RWPE2 (cell line): ENCODE results near the gene UTP25.
"Not testable (repeated sequence)": the region's sequence is repeated elsewhere in the genome, so short reads cannot be mapped to it uniquely, and the experiment has no call there.

Experiments
- ATAC-seq: fragments of 200-7000 bp; cut with Tn5 transposase; 3 replicates; pipeline ENCODE4 v1.9.1; 2021; ENCODE audit warnings: low read depth
- DNase-seq: peaks from one replicate; pipeline ENCODE4 v3.0.0-alpha.2; 2020; ENCODE audit warnings: low spot score
- H3K27ac ChIP-seq: fragments of 450-650 bp; 2 replicates; pipeline ENCODE4 v1.5.1; 2017; ENCODE audit warnings: mild to moderate bottlenecking; ENCODE audit not compliant: poor library complexity, severe bottlenecking
- H3K27me3 ChIP-seq: fragments of 250-450 bp; sonication (Bioruptor Pico); 2 replicates; pipeline ENCODE4 v1.5.1; 2021; ENCODE audit warnings: mild to moderate bottlenecking, moderate library complexity; ENCODE audit not compliant: insufficient read depth, poor library complexity, severe bottlenecking
- H3K36me3 ChIP-seq: fragments of 250-450 bp; sonication (Bioruptor Pico); 2 replicates; pipeline ENCODE4 v1.5.1; 2020; ENCODE audit warnings: low read depth, mild to moderate bottlenecking, moderate library complexity
- H3K4me1 ChIP-seq: fragments of 250-450 bp; sonication (Bioruptor Pico); 2 replicates; pipeline ENCODE4 v1.5.1; 2021; ENCODE audit warnings: mild to moderate bottlenecking, moderate library complexity; ENCODE audit not compliant: insufficient read depth, poor library complexity, severe bottlenecking
- H3K4me3 ChIP-seq: fragments of 250-450 bp; sonication (Bioruptor Pico); 2 replicates; pipeline ENCODE4 v1.5.1; 2021; ENCODE audit warnings: mild to moderate bottlenecking, moderate library complexity; ENCODE audit not compliant: severe bottlenecking
- H3K9me3 ChIP-seq: fragments of 250-450 bp; sonication (Bioruptor Pico); 2 replicates; pipeline ENCODE4 v1.5.1; 2021; ENCODE audit warnings: mild to moderate bottlenecking, moderate library complexity; ENCODE audit not compliant: severe bottlenecking
- TF ChIP-seq, protein P1 (sequence below): fragments of 450-650 bp; IDR thresholded peaks from one replicate; pipeline ENCODE4 v1.5.1; 2017; ENCODE audit warnings: mild to moderate bottlenecking, moderate library complexity; ENCODE audit not compliant: poor library complexity, severe bottlenecking

Gene UTP25

DNA sequence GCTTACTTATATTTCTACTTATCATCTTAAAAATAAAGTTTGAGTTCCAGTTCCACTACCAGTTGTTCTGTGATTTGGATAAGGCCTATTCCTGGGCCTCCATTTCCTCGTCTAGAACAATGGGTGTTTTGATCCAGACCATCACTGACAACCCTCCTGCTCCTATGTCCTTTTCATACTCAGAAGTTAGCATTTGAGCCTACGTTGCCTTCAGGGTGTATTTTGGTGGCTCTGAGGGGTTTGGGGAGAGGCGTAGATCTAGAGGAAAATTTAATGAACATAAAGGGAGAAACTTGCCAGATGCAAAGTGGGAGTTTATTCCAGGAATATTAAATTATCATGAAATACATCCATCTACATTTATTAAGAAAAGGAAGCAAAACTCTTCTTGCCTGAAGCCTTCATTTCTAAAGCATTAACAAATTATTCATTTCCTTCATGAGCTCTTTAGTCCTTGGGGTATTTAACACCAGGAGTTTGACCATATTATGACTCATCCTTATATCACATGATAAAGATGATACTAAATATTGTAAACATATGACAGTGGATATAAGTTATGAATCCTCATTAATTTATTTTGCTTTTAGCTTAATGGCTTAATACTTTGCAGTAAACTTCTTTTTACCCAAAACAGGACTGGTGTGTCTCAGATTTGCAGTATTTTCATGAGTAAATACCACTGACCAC is 63.0 kb downstream of the UTP25 start:
- ATAC-seq (peak; percentile 50; the same call in 1 of the 3 replicates), DNase-seq (no peak)
- no peaks in the 10 kb centered on the region for H3K27me3 ChIP-seq
- no peaks in the 10 kb centered on the region for H3K9me3 ChIP-seq
- H3K4me1 ChIP-seq, result peaks cover 15% of the 10 kb centered on the region
- TF ChIP-seq, protein P1, sequence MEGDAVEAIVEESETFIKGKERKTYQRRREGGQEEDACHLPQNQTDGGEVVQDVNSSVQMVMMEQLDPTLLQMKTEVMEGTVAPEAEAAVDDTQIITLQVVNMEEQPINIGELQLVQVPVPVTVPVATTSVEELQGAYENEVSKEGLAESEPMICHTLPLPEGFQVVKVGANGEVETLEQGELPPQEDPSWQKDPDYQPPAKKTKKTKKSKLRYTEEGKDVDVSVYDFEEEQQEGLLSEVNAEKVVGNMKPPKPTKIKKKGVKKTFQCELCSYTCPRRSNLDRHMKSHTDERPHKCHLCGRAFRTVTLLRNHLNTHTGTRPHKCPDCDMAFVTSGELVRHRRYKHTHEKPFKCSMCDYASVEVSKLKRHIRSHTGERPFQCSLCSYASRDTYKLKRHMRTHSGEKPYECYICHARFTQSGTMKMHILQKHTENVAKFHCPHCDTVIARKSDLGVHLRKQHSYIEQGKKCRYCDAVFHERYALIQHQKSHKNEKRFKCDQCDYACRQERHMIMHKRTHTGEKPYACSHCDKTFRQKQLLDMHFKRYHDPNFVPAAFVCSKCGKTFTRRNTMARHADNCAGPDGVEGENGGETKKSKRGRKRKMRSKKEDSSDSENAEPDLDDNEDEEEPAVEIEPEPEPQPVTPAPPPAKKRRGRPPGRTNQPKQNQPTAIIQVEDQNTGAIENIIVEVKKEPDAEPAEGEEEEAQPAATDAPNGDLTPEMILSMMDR, result no peak
- H3K36me3 ChIP-seq, result no peaks in the 10 kb centered on the region
- H3K27ac ChIP-seq, result peak overlapping the region; percentile 58
- H3K4me3 ChIP-seq, result no peak overlapping the region

DNA sequence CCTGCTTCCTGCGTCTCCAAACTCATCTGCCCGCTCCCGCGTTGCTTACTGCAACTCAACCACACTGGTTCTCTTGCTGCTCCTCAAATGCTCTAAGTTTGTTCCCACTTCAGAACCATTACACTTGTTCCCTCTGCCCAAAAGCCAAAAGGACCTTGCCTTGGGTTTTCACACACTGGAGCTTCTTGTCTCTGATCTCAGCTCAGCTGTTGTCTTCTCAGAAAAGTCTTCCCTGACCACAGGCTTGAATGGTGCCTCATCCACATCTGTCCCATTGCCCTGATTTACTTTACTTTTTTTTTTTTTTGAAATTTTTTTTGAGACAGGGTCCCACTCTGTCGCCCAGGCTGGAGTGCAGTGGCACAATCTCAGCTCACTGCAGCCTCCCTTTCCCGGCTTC is 66.0 kb downstream of the UTP25 start:
- TF ChIP-seq, protein P1, result no peak
- H3K4me3 ChIP-seq, result no peak overlapping the region
- H3K4me1 ChIP-seq, result peaks cover 23% of the 10 kb centered on the region

DNA sequence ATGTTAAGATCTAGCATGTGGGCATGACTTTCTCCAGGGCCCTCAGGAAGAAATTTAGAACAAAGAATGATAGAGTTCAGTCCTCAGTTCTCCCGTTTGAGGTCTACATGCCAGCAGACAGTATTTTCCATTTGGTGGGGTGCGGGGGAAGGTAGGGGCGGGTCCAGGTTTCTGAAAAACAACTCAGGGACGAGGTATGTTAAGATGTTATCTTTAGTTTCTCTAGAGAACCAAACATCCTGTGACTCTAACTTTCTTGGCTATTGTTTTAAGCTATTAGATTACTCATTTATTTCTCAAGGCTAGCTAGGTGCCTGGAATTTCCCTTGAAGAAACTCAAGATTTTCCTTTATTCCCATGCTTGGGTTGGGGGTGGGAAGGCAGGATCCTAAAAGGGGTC is 67.9 kb downstream of the UTP25 start:
- no peaks in the 10 kb centered on the region for H3K27me3 ChIP-seq
- no peaks in the 10 kb centered on the region for H3K36me3 ChIP-seq
- peaks cover 23% of the 10 kb centered on the region for H3K4me1 ChIP-seq
- no peaks in the 10 kb centered on the region for H3K9me3 ChIP-seq
- H3K27ac ChIP-seq, result peak overlapping the region; percentile 86
- ATAC-seq, result peak; percentile 80
- H3K4me3 ChIP-seq, result no peak overlapping the region
- DNase-seq, result no peak
- TF ChIP-seq, protein P1, result no peak

More for the DNA sequence above, 66.0 kb downstream of the UTP25 start:
- Histone ChIP-seq H3K27ac (no peak overlapping the region), H3K27me3 (no peaks in the 10 kb centered on the region), H3K9me3 (no peaks in the 10 kb centered on the region), H3K36me3 (no peaks in the 10 kb centered on the region)
- no peak for ATAC-seq
- DNase-seq, result no peak

DNA sequence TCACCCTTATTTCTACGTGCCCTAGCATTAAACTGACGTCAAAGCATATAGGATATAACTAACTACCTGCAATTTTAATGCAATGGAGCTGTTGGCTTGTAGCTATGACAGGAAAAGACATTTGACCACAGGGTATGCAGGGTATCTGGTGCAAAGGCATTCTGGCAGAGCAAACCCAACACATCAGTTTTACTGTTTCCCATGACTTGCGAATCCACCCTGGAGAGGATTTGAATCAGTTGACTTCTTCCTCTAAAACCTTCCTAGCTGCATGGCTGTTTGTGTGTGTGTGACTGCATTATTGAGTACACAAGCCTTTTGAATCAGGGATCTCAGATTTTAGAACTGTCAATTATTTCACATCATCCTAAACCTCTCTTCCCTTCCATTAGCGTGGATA is 68.6 kb downstream of the UTP25 start:
- TF ChIP-seq, protein P1, result no peak

DNA sequence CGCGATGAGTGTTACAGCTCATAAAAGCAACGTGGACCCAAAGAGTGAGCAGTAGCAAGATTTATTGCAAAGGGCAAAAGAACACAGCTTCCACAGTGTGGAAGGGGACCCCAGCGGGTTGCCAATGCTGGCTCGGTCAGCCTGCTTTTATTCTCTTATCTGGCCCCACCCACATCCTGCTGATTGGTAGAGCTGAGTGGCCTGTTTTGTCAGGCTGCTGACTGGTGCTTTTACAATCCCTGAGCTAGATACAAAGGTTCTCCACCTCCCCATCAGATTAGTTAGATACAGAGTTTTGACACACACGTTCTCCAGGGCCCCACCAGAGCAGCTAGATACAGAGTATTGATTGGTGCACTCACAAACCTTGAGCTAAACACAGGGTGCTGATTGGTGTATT is 70.5 kb downstream of the UTP25 start:
- ATAC-seq, DNase-seq, H3K27me3 ChIP-seq, H3K9me3 ChIP-seq, H3K4me3 ChIP-seq, H3K36me3 ChIP-seq, H3K27ac ChIP-seq: not testable (repeated sequence)
- peaks cover 26% of the 10 kb centered on the region for H3K4me1 ChIP-seq

More for the DNA sequence above, 68.6 kb downstream of the UTP25 start:
- no peaks in the 10 kb centered on the region for H3K27me3 ChIP-seq
- H3K4me3 ChIP-seq, result no peak overlapping the region
- no peaks in the 10 kb centered on the region for H3K9me3 ChIP-seq
- ATAC-seq, result no peak
- peaks cover 23% of the 10 kb centered on the region for H3K4me1 ChIP-seq
- DNase-seq, result no peak
- H3K36me3 ChIP-seq, result no peaks in the 10 kb centered on the region
- H3K27ac ChIP-seq, result peak overlapping the region; percentile 86

DNA sequence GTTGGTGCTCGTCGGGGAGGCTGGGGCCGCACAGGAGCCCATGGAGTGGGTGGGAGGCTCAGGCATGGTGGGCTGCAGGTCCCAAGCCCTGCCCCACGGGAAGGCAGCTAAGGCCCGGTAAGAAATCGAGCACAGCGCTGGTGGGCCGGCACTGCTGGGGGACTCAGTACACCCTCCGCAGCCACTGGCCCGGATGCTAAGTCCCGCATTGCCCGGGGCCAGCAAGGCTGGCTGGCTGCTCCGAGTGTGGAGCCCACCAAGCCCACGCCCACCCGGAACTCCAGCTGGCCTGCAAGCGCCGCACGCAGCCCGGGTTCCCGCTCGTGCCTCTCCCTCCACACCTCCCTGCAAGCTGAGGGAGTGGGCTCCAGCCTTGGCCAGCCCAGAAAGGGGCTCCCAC is 71.1 kb downstream of the UTP25 start:
- DNase-seq, H3K9me3 ChIP-seq, ATAC-seq, H3K27ac ChIP-seq, H3K27me3 ChIP-seq, H3K4me3 ChIP-seq, H3K36me3 ChIP-seq: not testable (repeated sequence)
- peaks cover 26% of the 10 kb centered on the region for H3K4me1 ChIP-seq
